K562 (cell line): ENCODE results near the gene CD68. TPM values are rescaled to one million over a fixed set of nuclear protein-coding genes. Genes with fewer than 3 reads are reported as not detected.

Source experiments
- ATAC-seq: fragments of 200-7000 bp; cut with Tn5 transposase; 3 replicates; pipeline ENCODE4 v1.9.1; 2020; ENCODE audit warnings: moderate library complexity
- BruUV-seq: library from RNA; stranded (reverse); fragments of 400-500 nt; replicated peaks from 2 replicates; lab custom pipeline; 2021; lab: Mats Ljungman, UMichigan
- CTCF ChIA-PET: fragments of 300-600 bp; formaldehyde crosslinking; extraction: SDS; loops from one replicate; lab custom pipeline; 2021; ENCODE audit warnings: low intra/inter-chr PET ratio; lab: Yijun Ruan, JAX
- POLR2A ChIA-PET: fragments of 300-600, 350-650 bp; sonication (Branson Sonifier 250); formaldehyde crosslinking; extraction: SDS; loops from one replicate; lab custom pipeline; 2021; ENCODE audit warnings: antibody characterized with exemption, inconsistent platforms; lab: Yijun Ruan, JAX
- DNase-seq, 4 experiments: peaks; one replicate each; pipeline versions ENCODE4 v3.0.0 to v3.0.0-alpha.2; 2011 to 2018; ENCODE audit warnings: low spot score in 3 of 4, mixed read lengths in 3 of 4; ENCODE audit errors: extremely low read depth in 1 of 4
- FAIRE-seq: peaks from 2 replicates; lab custom pipeline; 2011; peaks lifted over from hg19 to GRCh38; lab: Jason Lieb, UNC
- H2AFZ ChIP-seq: 2 replicates; pipeline ENCODE4 v1.6.0; 2011; ENCODE audit warnings: low read depth, low read length, control low read depth, inconsistent platforms
- H3K27ac ChIP-seq: fragments of 200-600 bp; 3 replicates; pipeline ENCODE4 v1.8.0; 2011; ENCODE audit warnings: low read depth, mild to moderate bottlenecking, control low read depth, inconsistent platforms, low read length, moderate library complexity, mixed read lengths; ENCODE audit errors: extremely low read depth
- H3K27me3 ChIP-seq, 2 experiments: fragments of 300-600 bp in 1 of 2; 2 replicates in 1 of 2; 3 replicates in 1 of 2; pipeline versions ENCODE4 v1.6.0 to v1.8.0; 2011; ENCODE audit warnings: inconsistent platforms in 2 of 2, low read length in 2 of 2, mild to moderate bottlenecking in 1 of 2, mixed read lengths in 1 of 2, moderate library complexity in 1 of 2; ENCODE audit not compliant: control insufficient read depth in 2 of 2, insufficient read depth in 2 of 2
- H3K36me3 ChIP-seq: fragments of 300-600 bp; 3 replicates; pipeline ENCODE4 v1.8.0; 2011; ENCODE audit warnings: mild to moderate bottlenecking, low read length, inconsistent platforms; ENCODE audit not compliant: control insufficient read depth, insufficient read depth
- H3K4me1 ChIP-seq, 2 experiments: fragments of 200-600 bp in 1 of 2; replicated peaks in 1 of 2; 2 replicates in 1 of 2; 3 replicates in 1 of 2; pipeline versions ENCODE4 v1.5.1 to v1.8.0; 2011; ENCODE audit warnings: inconsistent platforms in 2 of 2, low read length in 2 of 2, mild to moderate bottlenecking in 1 of 2, mixed read lengths in 1 of 2, moderate library complexity in 1 of 2; ENCODE audit not compliant: control insufficient read depth in 2 of 2, insufficient read depth in 2 of 2
- H3K4me2 ChIP-seq: 2 replicates; pipeline ENCODE4 v1.6.1; 2011; ENCODE audit warnings: low read length, control low read depth, inconsistent platforms, mixed read lengths; ENCODE audit not compliant: insufficient read depth
- H3K4me3 ChIP-seq: fragments of 200-600 bp; sonication (generic), shearing (Covaris generic); 2 replicates; pipeline ENCODE4 v1.5.1; 2016; ENCODE audit warnings: control low read depth, inconsistent platforms
- H3K79me2 ChIP-seq: fragments of 200-600 bp; 3 replicates; pipeline ENCODE4 v1.8.0; 2011; ENCODE audit warnings: low read length, inconsistent platforms; ENCODE audit not compliant: control insufficient read depth, insufficient read depth
- H3K9ac ChIP-seq, 2 experiments: 2 replicates each; pipeline versions ENCODE4 v1.6.0 to v1.6.1; 2011; ENCODE audit warnings: low read depth in 2 of 2, low read length in 2 of 2, control low read depth in 1 of 2, inconsistent platforms in 1 of 2, mild to moderate bottlenecking in 1 of 2, mixed read lengths in 1 of 2; ENCODE audit not compliant: insufficient read depth in 1 of 2
- H3K9me1 ChIP-seq: one replicate; pipeline ENCODE4 v1.6.0; 2011; ENCODE audit warnings: inconsistent platforms, mild to moderate bottlenecking, low read length, moderate library complexity; ENCODE audit not compliant: control insufficient read depth, insufficient read depth
- H3K9me3 ChIP-seq: replicated peaks from 2 replicates; pipeline ENCODE4 v1.5.1; 2011; ENCODE audit warnings: low read depth, low read length, inconsistent platforms; ENCODE audit not compliant: control insufficient read depth, insufficient read depth
- H4K20me1 ChIP-seq: replicated peaks from 2 replicates; pipeline ENCODE4 v1.6.1; 2011; ENCODE audit warnings: low read length, inconsistent platforms, mixed read lengths; ENCODE audit not compliant: control insufficient read depth, insufficient read depth
- CBFA2T3 ChIP-seq: fragments of 450-650 bp; IDR thresholded peaks from 2 replicates; pipeline ENCODE4 v1.6.1; 2017
- MEIS2 ChIP-seq: fragments of 450-650 bp; IDR thresholded peaks from 2 replicates; pipeline ENCODE4 v1.6.1; 2014; ENCODE audit warnings: mild to moderate bottlenecking; ENCODE audit not compliant: partially characterized antibody
- SLC30A9 ChIP-seq: fragments of 250-450 bp; sonication (Bioruptor Pico); IDR thresholded peaks from 2 replicates; pipeline ENCODE4 v1.8.0; 2022; ENCODE audit warnings: mild to moderate bottlenecking, moderate library complexity
- ZNF561 ChIP-seq: fragments of 450-650 bp; formaldehyde crosslinking; conservative IDR thresholded peaks from 2 replicates; pipeline ENCODE4 v1.4.0; 2020; ENCODE audit warnings: mild to moderate bottlenecking, moderate library complexity
- WGBS: fragments of 100-300 bp; shearing (Covaris generic); methylation state at CpG from one replicate; pipeline ENCODE4 v1.1.6; 2016; ENCODE audit warnings: low coverage, mixed read lengths; ENCODE audit not compliant: insufficient coverage; ENCODE audit errors: missing lambda C conversion rate; 5-methylcytosine and 5-hydroxymethylcytosine counted together
- in situ Hi-C: fragments of 300-500 bp; cut with MboI; formaldehyde crosslinking; loops from 4 replicates; pipeline ENCODE4 v1.15.0; 2018; ENCODE audit warnings: inconsistent platforms, mixed read lengths
- intact Hi-C: fragments of 100-400 bp; cut with micrococcal nuclease; formaldehyde crosslinking; loops from 2 replicates; pipeline ENCODE4 v1.14.2; 2022
- polyA plus RNA-seq, 8 experiments: library from polyadenylated mRNA; depleted of rRNA in 4 of 8; stranded (reverse) in 5 of 8; unstranded in 3 of 8; fragments of >200 nt; fragmentation: Nextera tagmentation in 2 of 8; fragmentation: Illumina TruSeq in 1 of 8; extraction: Ambion mirVana in 2 of 8; extraction: Trizol in 1 of 8; gene quantifications; 2 replicates each; pipeline versions ENCODE4 v1.2.1 to v1.2.3, GENCODE V29; 2011 to 2014; ENCODE audit warnings: inconsistent platforms in 1 of 8, missing spikeins in 1 of 8
- total RNA-seq, 7 experiments: library from RNA; depleted of rRNA in 6 of 7; stranded (reverse); fragments of >200 nt in 6 of 7; fragmentation: Illumina TruSeq in 2 of 7; extraction: Trizol in 2 of 7; gene quantifications; 2 replicates each; pipeline versions ENCODE4 v1.2.1 to v1.2.3, GENCODE V29; 2011 to 2021; ENCODE audit warnings: low replicate concordance in 1 of 7
- TF ChIP-seq, protein P1 (sequence below): sonication (generic); formaldehyde crosslinking; IDR thresholded peaks from 2 replicates; pipeline ENCODE4 v1.9.0; 2022; ENCODE audit warnings: mild to moderate bottlenecking, missing genetic modification reagents
- TF ChIP-seq, protein P2 (sequence below), 2 experiments: IDR thresholded peaks in 1 of 2; conservative IDR thresholded peaks in 1 of 2; 2 replicates each; pipeline ENCODE4 v1.6.1; 2016; ENCODE audit warnings: low read depth in 2 of 2, mild to moderate bottlenecking in 1 of 2, missing compliant biosample characterization in 1 of 2, missing genetic modification characterization in 1 of 2, moderate library complexity in 1 of 2

Gene CD68
- total and polyA plus RNA-seq, 9 of the 15 experiments (the other 6 are each of a cell fraction or from before 2014, with no cell fraction given) = 28.2 to 89.8 (median 37.7) TPM

DNA sequence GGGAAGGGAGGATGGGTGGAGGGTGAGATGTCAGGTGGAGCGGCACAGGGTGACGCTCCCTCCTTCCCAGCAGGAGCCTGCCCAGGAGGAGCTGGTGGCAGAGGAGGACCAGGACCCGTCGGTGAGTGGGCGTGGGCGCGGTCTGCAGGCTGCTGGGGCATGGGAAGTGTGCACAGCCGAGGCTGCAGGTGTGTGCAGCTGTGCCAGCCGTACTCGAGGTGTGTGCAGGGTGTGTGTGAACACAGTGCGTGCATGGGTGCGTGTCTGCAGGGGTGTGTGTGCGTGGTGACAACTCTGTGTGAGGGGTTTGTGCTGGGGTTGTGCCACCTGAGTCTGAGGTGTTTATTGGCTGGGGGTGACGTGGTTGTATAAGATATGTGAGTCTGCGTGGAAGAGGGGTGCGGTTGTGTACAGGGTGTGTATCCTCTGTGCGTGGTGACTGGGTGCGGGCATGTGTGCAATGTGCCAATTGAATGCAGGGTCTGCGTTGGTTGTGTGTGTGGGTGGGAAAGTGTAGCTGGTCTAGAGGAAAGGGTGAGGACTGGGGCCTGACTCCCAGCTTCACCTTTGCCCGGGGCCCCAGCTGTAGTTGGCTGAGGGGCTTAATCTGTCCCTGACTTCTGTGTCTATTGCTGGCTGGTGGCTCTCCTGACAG lies 29.9 kb upstream of the CD68 start:
- Histone ChIP-seq H2AFZ (peak overlapping the region; percentile 73; the same call in 1 of the 2 replicates), H3K27ac (no peak overlapping the region), H3K36me3 (no peaks in the 10 kb centered on the region), H3K9me3 (no peaks in the 10 kb centered on the region), H4K20me1 (no peaks in the 10 kb centered on the region), H3K27me3 (no peaks in the 10 kb centered on the region), H3K4me2 (no peak overlapping the region), H3K79me2 (no peaks in the 10 kb centered on the region), H3K4me1 (peaks cover 8 to 25% of the 10 kb centered on the region in 2 experiments; a peak in 4 of 5 replicates), H3K4me3 (no peak overlapping the region; the same call in 1 of the 2 replicates), H3K9me1 (no peaks in the 10 kb centered on the region), H3K9ac (peak overlapping the region in 1 of 2 experiments; percentile 88; a peak in 2 of 4 replicates)
- ATAC-seq (no peak; the same call in 2 of the 3 replicates), FAIRE-seq (no peak), DNase-seq (no peak)
- no peak for TF ChIP-seq ZNF561 (CRISPR knock-in tag)
- TF ChIP-seq CBFA2T3 = 0 out of 2 replicates have a peak, but pooled peaks have one; percentile 22
- ChIA-PET POLR2A (interaction anchor here (0.6 kb wide), 1 partner anchor 8 kb away, joined by 5 read pairs; no protein-coding TSS in a partner anchor), CTCF (interaction anchor here (0.5 kb wide), 1 partner anchor 79 kb away, joined by 4 read pairs; no protein-coding TSS in a partner anchor)
- intact Hi-C loops = no loop called here
- in situ Hi-C loops = loop anchor here (10.0 to 25.0 kb wide), 2 partner anchors 195 to 512 kb away; partner anchors contain the start of genes KCTD11, SLC16A11, SLC16A13 and TMEM95
- no TSS peak for BruUV-seq
- 69% methylated on average over 11 of the region's 20 CpGs for WGBS

DNA sequence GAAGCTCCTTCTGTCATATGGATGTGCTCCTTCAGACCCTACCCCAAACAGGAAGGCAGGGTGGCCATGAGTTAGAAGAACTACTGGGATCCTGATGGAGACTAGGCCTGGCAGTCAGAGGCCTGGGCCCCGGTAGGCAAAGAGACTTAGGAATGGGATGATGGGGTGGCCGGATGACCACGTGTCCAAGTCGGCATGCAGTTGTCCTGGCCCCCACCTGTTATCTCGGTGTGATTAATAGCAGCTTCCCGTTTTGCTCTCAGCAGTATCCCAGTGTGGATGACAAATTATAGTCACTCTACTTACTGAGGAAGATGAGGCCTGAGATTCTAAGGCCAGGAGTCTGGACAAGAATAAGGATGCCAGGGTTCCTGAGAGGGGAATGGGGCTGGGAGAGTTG lies 29.1 kb upstream of the CD68 start:
- in situ Hi-C loops = loop anchor here (10.0 to 25.0 kb wide), 2 partner anchors 196 to 513 kb away; partner anchors contain the start of genes KCTD11, SLC16A11, SLC16A13 and TMEM95
- Histone ChIP-seq H3K9me3 (no peaks in the 10 kb centered on the region), H4K20me1 (no peaks in the 10 kb centered on the region), H3K9me1 (no peaks in the 10 kb centered on the region), H2AFZ (no peak overlapping the region), H3K9ac (no peak overlapping the region)
- DNase-seq (no peak), FAIRE-seq (no peak)
- POLR2A ChIA-PET = interaction anchor here (0.6 to 0.7 kb wide), 3 partner anchors 9 to 37 kb away, joined by 3 to 5 read pairs (median 3); no protein-coding TSS in a partner anchor
- TF ChIP-seq SLC30A9 (no peak), MEIS2 (peak; percentile 52)
- TF ChIP-seq, protein P1, sequence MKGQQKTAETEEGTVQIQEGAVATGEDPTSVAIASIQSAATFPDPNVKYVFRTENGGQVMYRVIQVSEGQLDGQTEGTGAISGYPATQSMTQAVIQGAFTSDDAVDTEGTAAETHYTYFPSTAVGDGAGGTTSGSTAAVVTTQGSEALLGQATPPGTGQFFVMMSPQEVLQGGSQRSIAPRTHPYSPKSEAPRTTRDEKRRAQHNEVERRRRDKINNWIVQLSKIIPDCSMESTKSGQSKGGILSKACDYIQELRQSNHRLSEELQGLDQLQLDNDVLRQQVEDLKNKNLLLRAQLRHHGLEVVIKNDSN (CRISPR knock-in tag) = 0 out of 2 replicates have a peak, but pooled peaks have one; percentile 35
- TF ChIP-seq, protein P2, sequence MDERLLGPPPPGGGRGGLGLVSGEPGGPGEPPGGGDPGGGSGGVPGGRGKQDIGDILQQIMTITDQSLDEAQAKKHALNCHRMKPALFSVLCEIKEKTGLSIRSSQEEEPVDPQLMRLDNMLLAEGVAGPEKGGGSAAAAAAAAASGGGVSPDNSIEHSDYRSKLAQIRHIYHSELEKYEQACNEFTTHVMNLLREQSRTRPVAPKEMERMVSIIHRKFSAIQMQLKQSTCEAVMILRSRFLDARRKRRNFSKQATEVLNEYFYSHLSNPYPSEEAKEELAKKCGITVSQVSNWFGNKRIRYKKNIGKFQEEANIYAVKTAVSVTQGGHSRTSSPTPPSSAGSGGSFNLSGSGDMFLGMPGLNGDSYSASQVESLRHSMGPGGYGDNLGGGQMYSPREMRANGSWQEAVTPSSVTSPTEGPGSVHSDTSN (CRISPR knock-in tag; IDR thresholded peaks at IDR 0.05; ENCODE audit: low read depth) = no peak
- TF ChIP-seq, protein P2 (tag; conservative IDR thresholded peaks at IDR 0.05; ENCODE audit: low read depth) = 0 out of 2 replicates have a peak, but pooled peaks have one; percentile 35
- TF ChIP-seq, all 486 proteins: peak for 3
- Histone ChIP-seq H3K27ac (no peak overlapping the region), H3K4me2 (no peak overlapping the region), H3K4me1 (peaks cover 8 to 25% of the 10 kb centered on the region in 2 experiments; a peak in 4 of 5 replicates), H3K27me3 (no peaks in the 10 kb centered on the region), H3K79me2 (no peaks in the 10 kb centered on the region), H3K36me3 (no peaks in the 10 kb centered on the region), H3K4me3 (no peak overlapping the region)
- BruUV-seq = no TSS peak
- WGBS = 10% methylated on average over 6 of the region's 6 CpGs
- ATAC-seq = no peak
- intact Hi-C loops = no loop called here
- CTCF ChIA-PET = no interaction called here
